H4 (cell line): ENCODE data around the gene MED13L. TPM values are rescaled to one million over a fixed set of nuclear protein-coding genes. Genes with fewer than 3 reads are reported as not detected.
A peak's percentile ranks its signal among the peaks of the same experiment; 100 is the strongest.

ENCODE experiments used
- DNase-seq: peaks from one replicate; pipeline ENCODE4 v3.0.0-alpha.2; 2015; ENCODE audit warnings: low spot score
- total RNA-seq: library from RNA; depleted of rRNA; stranded (reverse); fragments of >200 nt; shearing (Covaris generic); gene quantifications from 2 replicates; pipeline ENCODE4 v1.2.3, GENCODE V29; 2014

Gene MED13L
- total RNA-seq, 1 experiment from 2014 or later = 19.7 TPM

- no peak for DNase-seq
Measured at GRCh38 chr12:116155383-116155782, 122.1 kb downstream of the MED13L start.

DNA sequence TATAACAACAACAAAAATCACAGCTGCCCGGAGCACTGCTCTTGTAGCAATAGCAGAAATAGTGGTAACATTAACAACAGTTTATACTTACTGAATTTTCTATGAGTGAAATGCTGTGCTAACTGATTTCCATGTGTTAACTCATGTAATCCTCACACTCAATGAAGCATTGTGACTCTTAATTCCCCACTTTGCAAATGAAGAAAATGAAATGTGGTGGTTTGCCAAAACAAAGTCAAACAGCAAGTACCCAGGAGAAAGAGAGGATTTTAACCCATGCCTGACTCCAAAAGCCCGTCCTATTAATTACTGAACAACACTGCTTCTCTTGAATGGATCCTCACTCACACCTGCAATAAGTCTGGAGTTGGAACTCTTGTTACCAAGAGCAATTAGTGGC, 123.5 kb downstream of the MED13L start:
- no peak for DNase-seq

DNA sequence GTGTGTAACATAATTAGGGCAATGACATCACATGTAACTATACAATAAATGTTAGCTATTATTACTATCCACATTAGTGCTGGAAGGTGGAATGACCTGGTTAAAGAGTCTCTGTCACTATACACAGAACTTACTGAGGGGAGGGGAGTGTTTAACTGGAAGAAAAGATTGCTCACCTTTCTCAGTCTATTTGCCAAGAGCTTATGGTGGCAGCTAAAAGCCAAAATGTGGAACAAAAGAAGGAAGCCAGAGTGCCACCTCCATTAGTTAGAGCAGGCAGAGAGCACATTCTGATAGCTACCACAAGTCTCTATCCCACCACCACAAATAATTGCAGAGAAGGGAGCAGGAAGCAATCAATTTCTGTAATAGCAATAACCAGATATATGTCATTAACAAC, 124.4 kb downstream of the MED13L start:
- no peak for DNase-seq

DNA sequence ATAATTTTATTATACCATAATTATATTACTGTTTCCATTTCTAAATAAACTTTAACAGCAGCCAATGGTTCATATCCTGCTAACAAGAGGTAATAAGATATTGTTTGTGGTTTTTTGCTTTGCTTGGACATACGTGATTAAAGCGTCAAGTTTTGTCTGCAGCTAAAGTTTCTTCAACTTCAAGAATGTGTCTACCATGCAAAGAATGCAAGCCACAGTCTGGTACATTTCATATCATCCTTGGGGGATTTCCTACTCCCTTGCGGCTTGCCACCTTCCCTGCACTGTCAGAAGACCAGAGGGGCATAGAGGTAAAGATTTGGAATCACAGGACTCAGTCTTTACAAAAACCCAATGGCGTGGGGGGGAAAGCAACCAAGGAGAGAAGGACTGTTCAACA, 125.2 kb downstream of the MED13L start:
- DNase-seq = peak; percentile 76

- DNase-seq = no peak
Measured at GRCh38 chr12:116150452-116150851, 127.0 kb downstream of the MED13L start.

DNA sequence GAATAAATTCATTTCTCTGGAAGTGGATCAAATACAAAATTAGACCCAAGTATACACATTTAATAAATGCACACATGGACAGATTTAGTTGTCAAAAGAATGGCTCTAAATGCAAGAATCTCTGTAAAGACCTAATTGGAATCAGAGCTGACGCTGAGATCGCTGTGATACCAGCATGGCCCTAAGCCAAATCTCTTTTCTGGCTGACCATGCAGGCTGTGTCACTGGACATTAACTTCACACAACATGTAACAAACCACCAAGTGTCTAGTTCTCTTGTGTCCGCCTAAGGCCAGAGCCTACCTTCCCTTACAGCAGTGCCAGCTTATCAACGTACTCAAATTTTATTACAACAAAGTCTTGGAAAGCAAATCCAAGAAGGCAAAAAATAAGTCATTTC, 127.5 kb downstream of the MED13L start:
- DNase-seq = no peak

DNA sequence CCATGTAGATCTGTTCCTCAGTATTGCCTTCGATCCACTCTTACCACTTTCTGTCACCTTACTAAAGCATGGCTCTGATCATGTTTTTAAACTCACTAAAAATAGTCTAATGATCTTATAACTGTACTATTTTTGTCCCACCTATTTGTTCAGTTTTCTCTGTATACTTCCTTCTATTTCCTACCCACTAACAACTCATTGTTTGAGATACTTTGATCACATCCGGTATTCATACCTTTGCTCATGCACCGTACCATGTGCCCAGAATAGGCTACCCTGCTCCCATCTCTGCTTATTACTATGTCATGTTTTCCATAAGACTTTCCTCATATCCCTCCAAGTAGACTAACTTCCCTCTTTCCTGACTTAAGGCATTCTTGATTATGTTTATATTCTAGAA, 128.6 kb downstream of the MED13L start:
- DNase-seq = no peak

DNA sequence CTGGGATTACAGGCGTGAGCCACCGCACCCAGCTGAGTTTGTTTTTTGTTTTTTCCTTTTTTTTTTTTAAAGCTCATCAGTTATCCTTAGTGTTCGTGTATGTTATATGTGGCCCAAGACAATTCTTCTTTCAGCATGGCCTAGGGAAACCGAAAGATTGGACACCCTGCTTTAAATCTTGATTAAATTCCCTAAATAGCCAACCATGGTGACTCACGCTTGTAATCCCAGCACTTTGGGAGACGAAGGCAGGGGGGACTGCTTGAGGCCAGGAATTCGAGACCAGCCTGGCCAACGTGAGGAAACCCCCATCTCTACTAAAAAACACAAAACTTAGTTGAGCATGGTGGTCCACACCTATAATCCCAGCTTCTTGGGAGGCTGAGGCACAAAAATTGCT, 131.1 kb downstream of the MED13L start:
- DNase-seq = no peak

DNA sequence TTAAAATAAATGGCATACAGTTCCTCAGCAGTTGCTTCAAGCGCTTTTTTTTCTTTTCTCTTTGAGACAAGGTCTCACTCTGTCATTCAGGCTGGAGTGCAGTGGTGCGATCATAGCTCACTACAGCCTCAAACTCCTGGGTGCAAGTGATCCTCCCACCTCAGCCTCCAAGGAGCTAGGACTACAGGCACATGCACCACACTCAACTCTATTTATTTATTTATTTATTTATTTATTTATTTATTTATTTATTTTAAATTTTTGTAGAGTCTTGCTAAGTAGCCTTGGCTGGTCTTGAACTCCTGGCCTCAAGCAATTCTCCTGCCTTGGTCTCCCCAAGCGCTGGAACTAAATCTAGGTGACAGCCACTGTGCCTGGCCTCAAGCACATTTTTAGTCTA, 132.0 kb downstream of the MED13L start:
- no peak for DNase-seq

GRCh38 chr12:116144384-116144783, 133.1 kb downstream of the MED13L start:
- no peak for DNase-seq

GRCh38 chr12:116143909-116144308, 133.6 kb downstream of the MED13L start:
- DNase-seq = no peak

DNA sequence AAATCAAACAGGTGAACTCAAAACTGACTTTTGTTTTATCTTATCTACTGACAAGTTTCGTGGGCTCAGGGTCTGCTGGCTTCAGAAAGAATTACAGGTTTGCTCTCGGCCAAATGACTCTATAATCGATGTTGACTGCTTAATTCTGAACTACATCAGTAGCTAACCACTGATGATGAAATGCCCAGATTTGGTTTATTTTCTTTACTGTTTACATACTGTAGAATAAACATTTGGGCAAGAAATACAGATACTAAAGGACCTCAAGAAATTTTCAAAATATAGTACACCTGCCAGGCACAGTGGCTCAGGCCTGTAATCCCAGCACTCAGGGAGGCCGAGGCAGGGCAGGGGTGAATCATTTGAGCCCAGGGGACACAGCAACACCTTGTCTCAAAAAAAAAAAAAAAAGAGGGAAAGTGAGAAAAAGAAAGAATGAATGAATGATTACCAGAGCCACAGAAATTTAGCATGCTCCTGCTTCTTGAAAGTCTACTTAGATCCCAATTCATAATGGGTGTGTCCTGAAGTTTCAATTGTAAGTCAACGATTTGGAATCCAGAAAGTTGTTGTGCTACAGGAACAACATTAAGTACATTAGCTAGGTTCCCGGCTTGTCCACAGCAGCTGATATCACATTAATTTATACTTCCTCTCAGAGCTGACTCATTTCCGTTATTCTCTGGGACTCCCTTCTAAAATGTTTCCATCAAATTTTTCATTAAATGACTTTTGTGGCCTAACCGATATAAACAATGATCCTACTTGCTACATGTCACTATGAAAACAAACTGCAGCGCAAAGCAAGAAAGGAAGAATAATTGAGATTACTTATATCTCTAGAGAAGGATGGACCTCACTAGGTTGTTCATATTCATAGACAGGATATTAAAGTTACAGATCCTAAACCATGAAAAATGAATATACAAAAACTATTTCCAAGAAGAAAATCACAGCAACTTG, 134.3 kb downstream of the MED13L start:
- peak; percentile 82 for DNase-seq

DNA sequence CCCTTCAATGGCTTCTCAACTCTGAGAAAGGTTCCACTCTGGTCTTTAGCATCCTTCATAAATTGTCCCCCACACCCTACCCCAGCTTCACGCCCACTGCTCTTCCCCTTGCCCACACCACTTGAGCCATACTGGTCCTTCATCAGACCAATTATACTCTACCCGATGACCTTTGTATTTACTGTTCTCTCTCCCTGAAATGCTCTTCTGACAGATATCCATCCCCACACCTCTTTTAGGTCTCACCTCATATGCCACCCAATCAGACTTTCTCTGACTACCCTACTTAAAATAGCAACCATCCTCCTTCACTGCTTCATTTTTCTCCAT, 135.7 kb downstream of the MED13L start:
- no peak for DNase-seq

- DNase-seq = no peak
Measured at GRCh38 chr12:116141110-116141832, 136.2 kb downstream of the MED13L start.

GRCh38 chr12:116140529-116140928, 137.0 kb downstream of the MED13L start:
- no peak for DNase-seq

DNA sequence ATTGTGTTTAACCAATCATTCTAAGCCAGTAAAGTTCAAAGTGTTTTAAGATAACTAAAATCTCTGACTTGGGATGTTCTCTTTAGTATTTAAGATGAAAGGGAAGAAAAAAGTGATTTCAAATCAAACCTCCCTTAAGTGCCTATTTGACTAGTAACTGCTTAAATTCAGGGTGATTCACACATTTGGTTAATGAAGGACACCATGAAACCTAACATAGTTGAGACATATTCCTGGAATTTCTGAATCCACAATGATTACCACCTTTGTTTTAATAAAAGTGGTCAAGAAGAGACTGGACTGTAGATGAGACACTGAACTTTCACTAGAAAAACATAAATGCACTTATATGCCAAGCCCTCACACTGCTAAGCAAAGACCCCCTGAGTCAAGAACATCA, 138.7 kb downstream of the MED13L start:
- no peak for DNase-seq

GRCh38 chr12:116138364-116138763, 139.1 kb downstream of the MED13L start:
- DNase-seq = no peak

DNA sequence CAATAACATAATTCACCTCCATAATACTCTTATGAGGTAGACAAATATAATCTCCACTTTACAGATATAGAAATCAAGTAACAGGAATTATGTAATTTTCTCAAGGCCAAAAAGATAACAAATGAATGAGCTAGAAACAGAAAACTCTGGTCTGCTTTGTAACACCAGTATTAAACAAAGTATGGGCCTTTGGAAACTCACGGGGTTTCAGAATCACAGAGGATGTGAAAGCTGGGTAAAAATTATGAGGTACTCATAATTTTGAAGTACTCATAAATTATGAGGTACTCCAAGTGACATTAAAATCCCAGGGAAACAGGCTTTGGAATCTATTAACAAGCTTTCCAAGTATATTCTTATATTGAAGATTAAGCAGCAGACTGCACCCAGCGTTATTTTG, 140.2 kb downstream of the MED13L start:
- DNase-seq = no peak

DNA sequence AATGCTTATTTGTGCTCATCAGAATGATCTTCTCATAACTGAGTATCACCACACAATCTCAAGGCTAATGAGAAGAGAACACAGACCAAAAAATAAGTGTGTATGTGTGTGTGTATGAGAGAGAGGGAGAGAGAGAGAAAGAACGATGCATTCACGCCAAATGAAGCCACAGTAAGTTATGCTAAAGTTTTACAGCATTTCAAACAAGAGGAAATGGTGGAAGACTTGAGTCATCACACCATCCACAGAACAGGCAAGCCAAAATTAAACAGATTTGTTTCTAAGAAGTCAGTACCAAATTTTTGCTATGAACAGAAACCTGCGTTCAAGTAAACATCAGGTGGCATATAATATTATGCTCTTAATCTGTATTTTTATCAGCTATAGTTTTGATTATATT, 141.2 kb downstream of the MED13L start:
- DNase-seq = peak; percentile 41

DNA sequence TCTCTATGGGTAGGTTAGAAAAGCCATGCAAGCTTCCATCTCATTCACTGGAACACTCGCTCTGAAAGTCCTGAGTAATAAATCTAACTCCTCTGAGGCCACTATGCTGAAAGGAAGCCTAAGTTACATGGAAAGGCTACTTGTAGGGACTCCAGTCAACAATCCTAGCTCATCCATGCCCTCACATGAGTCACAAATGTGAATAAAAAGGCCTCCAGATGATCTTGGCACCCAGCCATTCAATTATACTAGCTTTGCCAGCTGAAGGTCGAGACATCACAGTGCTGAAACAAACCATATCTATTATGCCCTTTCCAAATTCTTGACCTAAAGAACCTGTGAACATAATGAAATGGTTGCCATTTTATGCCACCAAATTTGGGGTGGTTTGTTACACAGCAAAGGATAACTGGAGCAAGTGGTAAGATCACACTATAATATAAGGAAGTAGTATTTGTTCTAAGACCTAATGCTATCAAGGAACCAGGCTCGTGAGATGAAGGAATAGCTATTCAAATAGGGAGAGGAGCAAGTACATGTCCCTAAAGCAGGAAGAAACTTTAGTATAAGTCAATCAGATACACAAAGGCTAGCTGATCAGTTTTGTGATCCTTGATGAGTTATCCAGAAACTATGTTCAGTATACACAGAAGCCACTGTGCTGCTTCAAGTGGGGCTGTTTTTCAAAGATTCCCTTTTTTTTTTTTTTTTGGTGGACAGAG, 142.1 kb downstream of the MED13L start:
- peak; percentile 28 for DNase-seq

DNA sequence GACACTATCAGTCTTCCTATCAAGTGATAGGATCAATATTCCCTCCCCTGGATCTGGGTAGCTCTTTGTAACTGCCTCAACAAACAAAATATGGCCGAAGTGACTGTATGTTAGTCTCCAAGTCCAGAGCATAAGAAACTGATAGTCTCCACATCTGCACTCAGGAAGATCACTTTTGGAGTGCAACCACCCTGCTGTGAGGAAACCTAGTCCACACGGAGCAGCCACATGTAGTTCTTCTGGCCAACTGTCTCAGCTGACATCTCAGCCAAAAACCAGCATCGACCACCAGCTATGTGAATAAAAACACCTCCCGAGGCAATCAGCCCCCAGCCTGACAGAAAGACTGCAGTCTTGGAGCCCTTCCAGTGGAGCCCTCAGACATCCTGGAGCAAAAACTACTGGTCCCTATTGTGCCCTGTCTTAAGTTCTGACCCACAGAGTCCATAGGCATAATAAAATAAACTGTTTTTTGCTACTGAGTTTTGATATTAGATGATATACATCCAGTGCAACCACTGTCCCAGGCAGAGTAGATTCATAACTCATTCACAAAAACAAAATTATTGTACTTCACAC, 143.8 kb downstream of the MED13L start:
- DNase-seq = no peak

DNA sequence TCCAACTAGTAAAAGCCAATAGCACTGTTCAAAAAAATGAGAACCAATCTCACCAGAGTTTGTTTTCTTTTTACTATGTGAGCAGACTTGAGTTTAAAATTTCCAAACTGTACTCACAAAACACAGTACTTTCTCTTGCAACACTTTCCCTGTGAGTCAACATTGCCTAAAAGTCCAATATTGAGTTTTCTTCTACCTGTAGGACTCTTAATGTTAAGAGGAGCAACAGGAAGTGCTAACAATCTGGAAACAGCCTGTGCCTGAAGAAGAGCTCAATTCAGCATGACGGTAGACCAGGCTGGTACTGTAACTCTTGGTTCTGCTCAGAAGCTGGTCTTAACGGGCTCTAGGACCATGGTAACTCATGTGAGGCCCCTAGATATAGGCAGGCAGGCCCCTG, 144.3 kb downstream of the MED13L start:
- no peak for DNase-seq
